Pulmonary artery endothelial cell (primary cell): ENCODE measurements around the gene RGCC. TPM values are rescaled to one million over a fixed set of nuclear protein-coding genes. Genes with fewer than 3 reads are reported as not detected.

ENCODE experiments used
- DNase-seq: peaks from one replicate; pipeline ENCODE4 v3.0.0-alpha.2; 2011; ENCODE audit warnings: low read depth, low spot score
- total RNA-seq: library from RNA; depleted of rRNA; stranded (reverse); fragments of >200 nt; gene quantifications from 2 replicates; pipeline ENCODE4 v1.2.3, GENCODE V29; 2014

The RGCC gene
- total RNA-seq, 1 donor from 2014 or later = 40.4 TPM

GRCh38 chr13:41515491-41516139 lies 58.3 kb downstream of the RGCC start:
- DNase-seq = no peak

GRCh38 chr13:41516166-41516565 lies 58.8 kb downstream of the RGCC start:
- no peak for DNase-seq

- no peak for DNase-seq
Observed at GRCh38 chr13:41516760-41517159, 59.4 kb downstream of the RGCC start.

GRCh38 chr13:41520016-41520659 lies 62.8 kb downstream of the RGCC start:
- DNase-seq = no peak

Other genes starting within 250 kb of the RGCC start
- gene MTRF1, start 194.0 kb upstream of the RGCC start, total RNA-seq = 11.1 and 16.8 TPM in 2 replicates
- 6.2 and 9.6 TPM in 2 replicates for gene NAA16, start 146.3 kb upstream of the RGCC start, total RNA-seq